HL-60 (cell line): ENCODE results near the gene BSCL2.
"Not testable (repeated sequence)": the region's sequence is repeated elsewhere in the genome, so short reads cannot be mapped to it uniquely, and the experiment has no call there.

Source experiments
- DNase-seq, 2 experiments: peaks; one replicate each; pipeline ENCODE4 v3.0.0-alpha.2; 2010 to 2020; ENCODE audit warnings: low read depth in 1 of 2, low spot score in 1 of 2
- H3K27ac ChIP-seq: fragments of 250-450 bp; sonication (Bioruptor Pico); replicated peaks from 2 replicates; pipeline ENCODE4 v1.5.1; 2020; ENCODE audit warnings: mild to moderate bottlenecking, moderate library complexity
- H3K27me3 ChIP-seq: fragments of 250-450 bp; sonication (Bioruptor Pico); 2 replicates; pipeline ENCODE4 v1.5.1; 2021; ENCODE audit warnings: mild to moderate bottlenecking, moderate library complexity; ENCODE audit not compliant: insufficient read depth, poor library complexity, severe bottlenecking
- H3K4me3 ChIP-seq: replicated peaks from 2 replicates; pipeline ENCODE4 v1.5.1; 2011; ENCODE audit warnings: mild to moderate bottlenecking, control low read depth, low read length; ENCODE audit not compliant: insufficient read depth
- GABPA ChIP-seq: IDR thresholded peaks from 2 replicates; pipeline ENCODE4 v1.6.1; 2012; ENCODE audit warnings: low read depth
- POLR2AphosphoS5 ChIP-seq: IDR thresholded peaks from 2 replicates; pipeline ENCODE4 v1.6.1; 2012; ENCODE audit warnings: low read depth
- SPI1 ChIP-seq: IDR thresholded peaks from 2 replicates; pipeline ENCODE4 v1.6.1; 2012; ENCODE audit warnings: low read depth, mild to moderate bottlenecking, borderline replicate concordance
- TF ChIP-seq, protein P1 (sequence below): IDR thresholded peaks from one replicate; pipeline ENCODE4 v1.5.1; 2011; ENCODE audit warnings: low read length, control low read depth, inconsistent platforms; ENCODE audit not compliant: insufficient read depth
- TF ChIP-seq, protein P2 (sequence below): IDR thresholded peaks from 2 replicates; pipeline ENCODE4 v1.6.1; 2012; ENCODE audit warnings: low read depth; ENCODE audit not compliant: insufficient replicate concordance

BSCL2 gene

DNA sequence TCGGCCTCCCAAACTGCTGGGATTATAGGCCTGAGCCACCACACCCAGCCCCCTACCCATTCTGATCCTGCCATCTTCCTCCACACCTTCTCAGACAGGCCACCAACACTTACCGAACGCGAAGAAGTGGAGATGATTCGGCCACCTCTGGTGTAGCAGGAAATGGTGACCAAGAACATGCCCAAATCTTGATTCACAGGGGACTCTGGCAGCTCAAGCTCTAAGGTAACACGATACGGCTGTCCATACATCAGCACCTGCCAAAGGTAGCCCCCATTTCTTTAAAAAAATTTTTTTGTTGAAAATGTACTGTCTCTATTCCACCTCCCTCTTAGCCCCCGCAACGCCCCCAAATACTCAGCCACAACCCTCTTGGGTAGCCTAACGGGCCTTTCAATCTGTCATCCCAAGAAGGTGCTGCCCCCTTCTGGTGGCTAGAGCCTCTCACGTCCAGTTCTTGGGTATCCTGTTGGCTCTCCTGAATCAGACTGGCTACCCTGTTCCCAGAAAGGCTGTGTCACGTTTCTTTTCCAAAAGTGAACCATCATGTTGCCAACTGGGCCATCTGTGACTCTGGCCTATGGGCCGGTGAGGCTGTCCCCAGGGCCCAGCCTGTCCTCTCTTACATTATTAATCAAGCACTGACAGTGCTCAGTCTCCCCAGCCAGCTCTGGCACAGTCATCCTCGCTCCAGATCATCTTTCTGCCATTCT lies 12.6 kb downstream of the BSCL2 start:
- no peak overlapping the region for H3K4me3 ChIP-seq
- TF ChIP-seq, protein P1, sequence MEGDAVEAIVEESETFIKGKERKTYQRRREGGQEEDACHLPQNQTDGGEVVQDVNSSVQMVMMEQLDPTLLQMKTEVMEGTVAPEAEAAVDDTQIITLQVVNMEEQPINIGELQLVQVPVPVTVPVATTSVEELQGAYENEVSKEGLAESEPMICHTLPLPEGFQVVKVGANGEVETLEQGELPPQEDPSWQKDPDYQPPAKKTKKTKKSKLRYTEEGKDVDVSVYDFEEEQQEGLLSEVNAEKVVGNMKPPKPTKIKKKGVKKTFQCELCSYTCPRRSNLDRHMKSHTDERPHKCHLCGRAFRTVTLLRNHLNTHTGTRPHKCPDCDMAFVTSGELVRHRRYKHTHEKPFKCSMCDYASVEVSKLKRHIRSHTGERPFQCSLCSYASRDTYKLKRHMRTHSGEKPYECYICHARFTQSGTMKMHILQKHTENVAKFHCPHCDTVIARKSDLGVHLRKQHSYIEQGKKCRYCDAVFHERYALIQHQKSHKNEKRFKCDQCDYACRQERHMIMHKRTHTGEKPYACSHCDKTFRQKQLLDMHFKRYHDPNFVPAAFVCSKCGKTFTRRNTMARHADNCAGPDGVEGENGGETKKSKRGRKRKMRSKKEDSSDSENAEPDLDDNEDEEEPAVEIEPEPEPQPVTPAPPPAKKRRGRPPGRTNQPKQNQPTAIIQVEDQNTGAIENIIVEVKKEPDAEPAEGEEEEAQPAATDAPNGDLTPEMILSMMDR = peak; percentile 78
- TF ChIP-seq POLR2AphosphoS5 (no peak), SPI1 (no peak), GABPA (no peak)
- TF ChIP-seq, protein P2, sequence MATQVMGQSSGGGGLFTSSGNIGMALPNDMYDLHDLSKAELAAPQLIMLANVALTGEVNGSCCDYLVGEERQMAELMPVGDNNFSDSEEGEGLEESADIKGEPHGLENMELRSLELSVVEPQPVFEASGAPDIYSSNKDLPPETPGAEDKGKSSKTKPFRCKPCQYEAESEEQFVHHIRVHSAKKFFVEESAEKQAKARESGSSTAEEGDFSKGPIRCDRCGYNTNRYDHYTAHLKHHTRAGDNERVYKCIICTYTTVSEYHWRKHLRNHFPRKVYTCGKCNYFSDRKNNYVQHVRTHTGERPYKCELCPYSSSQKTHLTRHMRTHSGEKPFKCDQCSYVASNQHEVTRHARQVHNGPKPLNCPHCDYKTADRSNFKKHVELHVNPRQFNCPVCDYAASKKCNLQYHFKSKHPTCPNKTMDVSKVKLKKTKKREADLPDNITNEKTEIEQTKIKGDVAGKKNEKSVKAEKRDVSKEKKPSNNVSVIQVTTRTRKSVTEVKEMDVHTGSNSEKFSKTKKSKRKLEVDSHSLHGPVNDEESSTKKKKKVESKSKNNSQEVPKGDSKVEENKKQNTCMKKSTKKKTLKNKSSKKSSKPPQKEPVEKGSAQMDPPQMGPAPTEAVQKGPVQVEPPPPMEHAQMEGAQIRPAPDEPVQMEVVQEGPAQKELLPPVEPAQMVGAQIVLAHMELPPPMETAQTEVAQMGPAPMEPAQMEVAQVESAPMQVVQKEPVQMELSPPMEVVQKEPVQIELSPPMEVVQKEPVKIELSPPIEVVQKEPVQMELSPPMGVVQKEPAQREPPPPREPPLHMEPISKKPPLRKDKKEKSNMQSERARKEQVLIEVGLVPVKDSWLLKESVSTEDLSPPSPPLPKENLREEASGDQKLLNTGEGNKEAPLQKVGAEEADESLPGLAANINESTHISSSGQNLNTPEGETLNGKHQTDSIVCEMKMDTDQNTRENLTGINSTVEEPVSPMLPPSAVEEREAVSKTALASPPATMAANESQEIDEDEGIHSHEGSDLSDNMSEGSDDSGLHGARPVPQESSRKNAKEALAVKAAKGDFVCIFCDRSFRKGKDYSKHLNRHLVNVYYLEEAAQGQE = no peak
- peak in 1 of 2 experiments; percentile 77 for DNase-seq
- no peak overlapping the region for H3K27ac ChIP-seq
- H3K27me3 ChIP-seq = no peaks in the 10 kb centered on the region

DNA sequence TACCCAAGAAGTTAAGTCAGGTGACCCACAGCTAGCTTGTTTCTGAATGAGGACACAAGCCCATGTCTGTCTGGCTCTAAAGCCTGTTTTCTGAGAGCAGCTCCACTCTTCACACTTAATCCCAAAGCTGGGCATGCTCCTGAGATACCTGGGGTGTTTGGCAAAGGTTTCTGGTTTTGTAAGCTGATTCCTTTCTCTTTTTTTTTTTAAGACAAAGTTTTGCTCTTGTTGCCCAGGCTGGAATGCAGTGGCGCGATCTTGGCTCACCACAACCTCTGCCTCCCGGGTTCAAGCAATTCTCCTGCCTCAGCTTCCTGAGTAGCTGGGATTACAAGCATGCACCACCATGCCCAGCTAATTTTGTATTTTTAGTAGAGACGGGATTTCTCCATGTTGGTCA lies 13.6 kb downstream of the BSCL2 start:
- H3K27ac ChIP-seq, H3K4me3 ChIP-seq, H3K27me3 ChIP-seq, DNase-seq: not testable (repeated sequence)

DNA sequence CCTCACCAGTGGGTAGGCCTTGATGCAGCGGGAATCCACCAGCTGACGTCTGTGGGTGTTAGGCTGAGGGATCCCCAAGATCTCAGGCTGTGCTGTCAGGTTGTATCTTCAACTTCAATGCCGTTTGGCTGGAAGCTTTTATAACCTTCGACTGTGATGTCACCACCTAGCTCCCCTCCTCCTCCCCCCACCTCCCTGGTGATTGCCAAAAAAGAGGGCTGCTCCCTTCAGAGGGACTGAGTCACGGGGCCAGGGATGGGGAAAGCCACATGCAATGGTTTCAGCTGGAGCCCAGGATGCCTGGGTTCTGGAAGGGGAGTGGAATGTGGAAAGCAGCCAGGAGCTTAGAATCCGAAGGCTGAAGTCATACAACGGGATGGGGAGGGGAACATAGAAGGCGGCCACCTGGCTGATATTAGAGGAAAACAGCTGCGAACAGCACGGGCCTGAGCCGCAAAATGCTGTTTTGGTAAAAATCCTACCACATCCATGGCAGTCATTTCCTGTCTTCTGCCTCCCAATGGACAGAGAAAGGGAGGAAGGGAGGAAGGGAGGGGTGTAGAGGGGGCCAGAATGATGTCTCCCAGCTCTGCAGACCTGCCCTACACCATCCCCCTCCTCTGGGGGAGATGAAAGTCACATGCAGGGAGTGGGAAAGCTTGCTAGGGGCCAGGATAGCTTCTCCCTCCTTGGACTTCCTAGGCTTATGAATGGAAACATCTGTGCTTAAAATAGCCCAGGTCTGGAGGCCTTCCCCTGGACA lies 17.6 kb downstream of the BSCL2 start, which contains the start of gene LRRN4CL:
LRRN4CL (minus strand) TSS at position 110 of the 763 bp plus-strand sequence. CDS start 1,022 bp downstream, outside the sequence.
- Histone ChIP-seq H3K4me3 (no peak within 1 kb of the TSS), H3K27ac (no peak within 1 kb of the TSS), H3K27me3 (no peaks in the 10 kb centered on the region)
- no peak for DNase-seq
- TF ChIP-seq SPI1 (no peak), POLR2AphosphoS5 (no peak), GABPA (no peak)
- TF ChIP-seq, protein P1 = no peak
- TF ChIP-seq, protein P2 = no peak

DNA sequence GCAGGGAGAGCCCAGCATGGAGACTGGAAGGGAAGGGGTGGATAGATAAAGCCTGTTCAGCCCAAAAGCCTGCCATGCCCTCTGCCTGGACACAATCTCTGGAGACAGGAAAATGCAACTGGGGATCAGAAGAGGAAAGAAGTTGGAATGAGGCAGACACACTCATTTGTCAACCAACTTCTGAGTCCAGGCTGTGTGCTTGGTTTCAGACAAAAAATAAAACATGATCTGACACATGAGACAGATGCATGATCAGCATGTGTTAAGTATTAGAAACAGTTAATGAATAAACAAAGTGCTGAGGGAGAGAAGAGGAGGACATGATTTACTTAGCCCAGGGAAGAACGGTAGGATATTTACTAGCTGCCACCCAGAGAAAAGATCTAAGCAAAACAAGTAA lies 18.7 kb downstream of the BSCL2 start:
- no peaks in the 10 kb centered on the region for H3K27me3 ChIP-seq
- DNase-seq = no peak
- no peak overlapping the region for H3K4me3 ChIP-seq
- H3K27ac ChIP-seq = no peak overlapping the region
- TF ChIP-seq POLR2AphosphoS5 = no peak
- TF ChIP-seq, protein P2 = no peak
- TF ChIP-seq SPI1 = no peak
- TF ChIP-seq GABPA = no peak
- TF ChIP-seq, protein P1 = no peak
